Ovary (tissue), 3 donors: ENCODE results near the gene TGFB2.

ENCODE experiments used
- CTCF ChIP-seq, 3 donors: fragments of 450-650 bp in 2 of 3; fragments of 200-600 bp in 1 of 3; IDR thresholded peaks; one replicate each; pipeline versions ENCODE4 v1.5.1 to v1.8.0; 2016 to 2022; ENCODE audit warnings: antibody characterized with exemption in 3 of 3, mild to moderate bottlenecking in 1 of 3
- EP300 ChIP-seq: sonication (generic); formaldehyde crosslinking; IDR thresholded peaks from one replicate; pipeline ENCODE4 v1.6.1; 2017; ENCODE audit warnings: antibody characterized with exemption
- donor health status: DM: no; HTN: no; CAD: no.

- no peak for TF ChIP-seq CTCF (IDR thresholded peaks at IDR 0.05)
- TF ChIP-seq EP300 = no peak
These were observed 24.8 kb downstream of the TGFB2 start for GRCh38 chr1:218369688-218370511.
